Erythroblast (primary cell): Measurements from ENCODE around the gene SLX4IP.

Experiments used
- GATA1 ChIP-seq: IDR thresholded peaks from 2 replicates; pipeline ENCODE4 v1.6.1; 2011; ENCODE audit warnings: low read depth, mild to moderate bottlenecking, control low read depth, low read length, moderate library complexity
- POLR2A ChIP-seq: IDR thresholded peaks from 2 replicates; pipeline ENCODE4 v1.6.1; 2011; ENCODE audit warnings: mild to moderate bottlenecking, low read length

DNA sequence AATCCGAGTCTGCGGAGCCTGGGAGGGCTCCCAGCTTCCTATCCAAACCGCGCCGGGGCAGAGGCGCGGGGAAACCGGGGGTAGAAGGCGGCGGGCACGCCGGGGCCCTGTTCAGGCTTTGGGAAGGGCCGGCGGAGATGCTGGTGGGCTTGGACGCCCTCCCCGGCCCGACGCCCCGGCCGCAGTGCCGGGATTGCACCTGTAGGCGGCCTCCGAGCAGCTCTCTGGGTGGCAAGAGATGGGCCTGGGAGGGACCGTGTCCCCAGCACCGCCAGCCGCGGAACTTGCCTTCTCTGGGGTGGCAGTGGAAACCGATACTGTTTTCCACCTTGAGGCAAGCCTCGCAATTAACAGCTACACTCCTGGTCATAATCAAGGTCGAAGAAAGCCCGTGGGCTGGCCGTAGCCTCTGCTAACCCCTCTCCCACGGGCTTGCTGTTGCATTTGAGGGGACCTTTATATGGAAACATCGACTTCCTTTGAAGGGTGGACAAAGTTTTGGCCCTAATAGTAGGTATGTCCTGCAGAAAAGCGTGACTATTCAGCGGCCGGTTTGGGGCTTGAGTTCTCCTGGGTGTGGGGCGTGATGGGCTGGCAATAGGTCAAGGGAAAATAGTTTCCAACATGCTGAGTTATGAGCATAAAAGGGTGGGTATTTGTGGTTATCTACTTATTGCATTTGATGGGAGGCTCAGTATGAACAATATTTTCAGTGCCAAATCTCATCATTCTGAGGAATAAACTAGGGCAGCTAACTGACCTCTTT lies 239.8 kb downstream of the SLX4IP start:
- TF ChIP-seq POLR2A (no peak), GATA1 (no peak)
